Right atrium auricular region (tissue), 2 donors: ENCODE measurements around the gene KCNC4. TPM values are rescaled to one million over a fixed set of nuclear protein-coding genes. Genes with fewer than 3 reads are reported as not detected.
A peak's percentile ranks its signal among the peaks of the same experiment; 100 is the strongest.

Experiments
- DNase-seq: peaks from one replicate; pipeline ENCODE4 v3.0.0-alpha.2; 2019; ENCODE audit warnings: low spot score
- H3K27ac ChIP-seq, 2 donors: fragments of 200-600 bp; sonication (generic); 1 replicate in 1 of 2; 2 replicates in 1 of 2; pipeline ENCODE4 v1.5.1; 2016 to 2019
- H3K27me3 ChIP-seq, 2 donors: fragments of 200-600 bp; sonication (generic); one replicate each; pipeline versions ENCODE4 v1.5.1 to v1.6.0; 2017 to 2019
- H3K36me3 ChIP-seq: fragments of 200-600 bp; sonication (generic); one replicate; pipeline ENCODE4 v1.5.1; 2016
- H3K4me1 ChIP-seq, 2 donors: fragments of 200-600 bp; sonication (generic); one replicate each; pipeline versions ENCODE4 v1.5.1 to v1.6.0; 2017 to 2019
- H3K4me3 ChIP-seq, 2 donors: fragments of 200-600 bp; sonication (generic); 1 replicate in 1 of 2; 2 replicates in 1 of 2; pipeline ENCODE4 v1.5.1; 2017 to 2019; ENCODE audit warnings: mild to moderate bottlenecking in 1 of 2, moderate library complexity in 1 of 2
- H3K9me3 ChIP-seq, 2 donors: fragments of 200-600 bp; sonication (generic); one replicate each; pipeline ENCODE4 v1.5.1; 2019
- total RNA-seq, 2 donors: library from RNA; depleted of rRNA; stranded (reverse); fragments of >200 nt; gene quantifications; one replicate each; pipeline ENCODE4 v1.1.0, GENCODE V29; 2016
- TF ChIP-seq, protein P1 (sequence below), 2 donors: fragments of 200-600 bp; sonication (generic); IDR thresholded peaks; one replicate each; pipeline ENCODE4 v1.5.1; 2019; ENCODE audit warnings: antibody characterized with exemption in 2 of 2

Gene KCNC4
- total RNA-seq, 2 donors from 2014 or later: 4.2 to 9.1 TPM

DNA sequence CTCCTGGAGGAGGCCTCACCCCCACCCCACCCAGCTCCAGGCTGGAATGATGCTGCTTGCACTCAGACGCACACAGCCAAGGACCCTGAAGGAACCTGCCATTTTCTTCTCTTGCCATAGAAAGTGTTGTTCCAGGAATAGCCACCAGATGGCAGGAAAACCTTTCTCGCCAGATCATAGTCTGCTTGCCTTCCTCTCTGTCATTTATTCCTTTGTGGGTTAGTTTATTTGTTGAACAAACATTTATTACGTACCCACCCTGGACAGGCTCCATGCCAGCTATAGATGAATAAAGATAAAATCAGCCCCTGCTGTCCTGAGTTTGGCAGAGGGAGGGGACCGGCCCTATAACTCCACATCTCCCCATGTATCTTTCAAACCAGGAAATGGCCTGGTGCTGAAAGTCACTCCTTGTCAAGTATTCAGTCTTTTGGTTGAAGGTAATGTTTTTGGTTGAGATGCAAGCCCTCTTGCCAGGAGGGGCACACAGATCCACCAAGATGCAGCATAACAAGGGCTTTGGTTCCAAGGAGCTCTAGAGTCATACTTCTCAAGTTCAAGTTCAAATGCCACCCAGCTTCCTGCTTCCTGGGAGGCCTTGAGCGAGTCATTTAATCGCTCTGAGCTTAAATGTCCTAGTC, 7.0 kb upstream of the KCNC4 start:
- Histone ChIP-seq H3K27ac (no peak overlapping the region), H3K36me3 (no peaks in the 10 kb centered on the region), H3K4me3 (no peak overlapping the region), H3K27me3 (no peaks in the 10 kb centered on the region), H3K9me3 (no peaks in the 10 kb centered on the region), H3K4me1 (no peaks in the 10 kb centered on the region)
- TF ChIP-seq, protein P1, sequence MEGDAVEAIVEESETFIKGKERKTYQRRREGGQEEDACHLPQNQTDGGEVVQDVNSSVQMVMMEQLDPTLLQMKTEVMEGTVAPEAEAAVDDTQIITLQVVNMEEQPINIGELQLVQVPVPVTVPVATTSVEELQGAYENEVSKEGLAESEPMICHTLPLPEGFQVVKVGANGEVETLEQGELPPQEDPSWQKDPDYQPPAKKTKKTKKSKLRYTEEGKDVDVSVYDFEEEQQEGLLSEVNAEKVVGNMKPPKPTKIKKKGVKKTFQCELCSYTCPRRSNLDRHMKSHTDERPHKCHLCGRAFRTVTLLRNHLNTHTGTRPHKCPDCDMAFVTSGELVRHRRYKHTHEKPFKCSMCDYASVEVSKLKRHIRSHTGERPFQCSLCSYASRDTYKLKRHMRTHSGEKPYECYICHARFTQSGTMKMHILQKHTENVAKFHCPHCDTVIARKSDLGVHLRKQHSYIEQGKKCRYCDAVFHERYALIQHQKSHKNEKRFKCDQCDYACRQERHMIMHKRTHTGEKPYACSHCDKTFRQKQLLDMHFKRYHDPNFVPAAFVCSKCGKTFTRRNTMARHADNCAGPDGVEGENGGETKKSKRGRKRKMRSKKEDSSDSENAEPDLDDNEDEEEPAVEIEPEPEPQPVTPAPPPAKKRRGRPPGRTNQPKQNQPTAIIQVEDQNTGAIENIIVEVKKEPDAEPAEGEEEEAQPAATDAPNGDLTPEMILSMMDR (IDR thresholded peaks at IDR 0.05): peak; percentile 78 to 93
- DNase-seq: peak; percentile 65

DNA sequence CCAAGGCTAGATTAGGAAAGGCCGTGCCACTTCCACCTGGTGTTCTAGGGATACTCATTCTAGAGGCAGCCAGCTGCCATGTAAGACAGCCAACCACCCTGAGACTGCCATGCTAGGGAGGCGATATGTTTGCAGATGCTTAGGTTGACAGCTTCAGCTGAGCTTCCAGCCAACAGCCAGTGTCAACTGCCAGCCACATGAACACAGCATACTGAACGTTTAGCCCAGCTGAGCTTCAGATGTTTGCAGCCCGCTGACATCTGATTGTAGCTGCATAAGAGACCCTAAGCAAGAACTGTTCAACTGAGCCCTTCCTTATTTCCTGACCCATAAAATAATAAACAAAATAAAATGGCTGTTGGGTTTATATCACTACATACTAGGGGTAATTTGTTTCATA, 5.0 kb upstream of the KCNC4 start:
- Histone ChIP-seq H3K4me3 (no peak overlapping the region), H3K27me3 (no peaks in the 10 kb centered on the region), H3K4me1 (peaks cover 0 to 7% of the 10 kb centered on the region in 2 donors), H3K36me3 (no peaks in the 10 kb centered on the region), H3K9me3 (no peaks in the 10 kb centered on the region), H3K27ac (no peak overlapping the region)
- TF ChIP-seq, protein P1 (IDR thresholded peaks at IDR 0.05): no peak
- DNase-seq: no peak

DNA sequence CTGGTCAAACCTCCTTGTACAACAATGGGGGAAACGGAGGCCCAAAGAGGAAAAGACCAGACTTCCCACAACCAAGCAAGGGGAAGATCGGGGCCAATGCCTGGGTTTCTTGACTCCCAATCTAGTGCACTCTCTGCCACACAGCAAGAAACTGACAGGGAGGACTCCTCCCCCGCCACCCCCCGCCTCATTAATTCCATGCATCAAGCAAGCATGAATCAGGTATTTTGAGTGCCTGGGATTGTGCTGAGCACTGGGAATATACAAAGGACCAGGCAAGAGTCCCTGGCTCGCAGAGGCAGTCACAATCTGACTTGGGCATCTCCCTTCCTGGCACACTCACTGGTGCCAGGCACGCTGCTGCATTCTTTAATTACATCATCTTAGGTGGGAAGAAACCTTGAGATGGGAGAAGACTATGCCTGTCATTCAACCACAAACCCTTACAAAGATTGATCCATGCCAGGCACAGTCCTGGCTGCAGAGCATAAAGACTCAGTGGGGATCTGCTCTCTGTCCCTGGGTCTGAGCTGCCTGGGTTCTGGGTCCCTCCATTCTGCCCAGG, 4.4 kb upstream of the KCNC4 start:
- no peak for DNase-seq
- H3K27me3 ChIP-seq: no peaks in the 10 kb centered on the region
- peaks cover 0 to 7% of the 10 kb centered on the region in 2 donors for H3K4me1 ChIP-seq
- TF ChIP-seq, protein P1 (IDR thresholded peaks at IDR 0.05): no peak
- H3K27ac ChIP-seq: no peak overlapping the region
- no peak overlapping the region for H3K4me3 ChIP-seq
- H3K36me3 ChIP-seq: no peaks in the 10 kb centered on the region
- no peaks in the 10 kb centered on the region for H3K9me3 ChIP-seq

DNA sequence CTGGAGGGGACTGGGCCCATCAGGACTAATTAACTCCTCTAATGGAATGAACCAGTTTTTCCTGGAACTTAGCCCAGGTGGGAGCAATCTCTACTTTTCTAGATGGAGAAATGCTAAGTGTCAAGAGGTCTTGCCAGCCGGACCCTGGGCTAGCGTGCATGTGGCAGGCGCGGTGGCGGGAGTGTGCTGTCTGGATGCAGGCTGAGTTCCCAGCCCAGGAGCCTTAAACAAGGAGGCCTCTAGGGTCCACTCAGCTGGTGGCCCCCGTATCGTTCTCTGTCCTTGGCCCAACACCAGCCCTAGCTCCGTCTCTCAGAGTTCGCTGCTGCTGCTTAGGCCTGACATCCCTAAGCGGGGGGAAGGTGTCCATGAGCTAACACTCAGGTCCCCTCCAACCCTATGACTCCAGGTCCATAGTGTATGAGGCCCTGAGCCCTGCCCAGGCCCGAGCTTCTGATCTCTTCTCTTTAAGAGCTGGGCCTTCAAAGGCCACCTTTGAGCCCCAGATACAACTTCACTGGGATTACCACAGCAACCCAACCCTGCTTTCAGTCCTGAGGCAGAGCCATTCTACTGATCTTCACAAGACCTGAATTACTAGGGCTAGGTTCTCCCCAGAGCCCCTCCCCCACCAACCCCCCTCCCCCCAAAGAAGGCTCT, 3.7 kb upstream of the KCNC4 start:
- no peaks in the 10 kb centered on the region for H3K9me3 ChIP-seq
- TF ChIP-seq, protein P1 (IDR thresholded peaks at IDR 0.05): no peak
- H3K4me3 ChIP-seq: no peak overlapping the region
- DNase-seq: no peak
- H3K36me3 ChIP-seq: no peaks in the 10 kb centered on the region
- H3K27me3 ChIP-seq: no peaks in the 10 kb centered on the region
- no peak overlapping the region for H3K27ac ChIP-seq
- H3K4me1 ChIP-seq: peaks cover 0 to 14% of the 10 kb centered on the region in 2 donors

DNA sequence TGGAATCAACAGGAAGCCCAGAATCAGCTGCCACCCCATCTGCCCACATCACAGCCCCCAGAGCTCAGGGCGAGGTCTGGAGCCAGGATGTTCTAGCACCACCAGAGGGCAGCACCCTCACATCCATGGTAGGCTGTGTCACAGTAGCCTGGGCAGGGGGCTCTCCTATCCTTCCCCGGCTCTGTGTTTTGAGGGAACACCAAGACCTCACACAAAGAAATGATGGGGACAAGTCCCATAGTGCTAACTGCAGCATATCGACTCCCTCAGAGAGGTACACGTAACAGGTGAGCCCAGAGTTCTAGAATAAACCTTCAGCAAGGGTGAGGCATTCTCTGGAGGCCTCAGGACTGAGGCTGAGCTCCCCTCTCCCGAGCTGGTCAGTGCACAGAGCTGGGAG, 2.3 kb upstream of the KCNC4 start:
- H3K36me3 ChIP-seq: no peaks in the 10 kb centered on the region
- H3K27me3 ChIP-seq: no peaks in the 10 kb centered on the region
- peaks cover 0 to 28% of the 10 kb centered on the region in 2 donors for H3K4me1 ChIP-seq
- H3K9me3 ChIP-seq: no peaks in the 10 kb centered on the region
- DNase-seq: peak; percentile 66
- no peak overlapping the region for H3K27ac ChIP-seq
- TF ChIP-seq, protein P1 (IDR thresholded peaks at IDR 0.05): peak; percentile 81 to 91
- no peak overlapping the region for H3K4me3 ChIP-seq
